H1 (cell line): ENCODE data around the gene DIP2C. TPM values are rescaled to one million over a fixed set of nuclear protein-coding genes. Genes with fewer than 3 reads are reported as not detected.

Source experiments
- CTCF ChIA-PET: fragments of 300-600 bp; sonication (Branson Sonifier 250); formaldehyde crosslinking; loops from one replicate; lab custom pipeline; 2021; ENCODE audit not compliant: partially characterized antibody; lab: Charles Lee
- POLR2A ChIA-PET: fragments of 300-600 bp; sonication (Branson Sonifier 250); formaldehyde crosslinking; loops from one replicate; lab custom pipeline; 2021; ENCODE audit warnings: inconsistent platforms; ENCODE audit not compliant: partially characterized antibody; lab: Charles Lee
- DNase-seq, 2 experiments: peaks; one replicate each; pipeline versions ENCODE4 v3.0.0 to v3.0.0-alpha.2; 2010 to 2022; ENCODE audit warnings: low spot score in 2 of 2, low read depth in 1 of 2, mixed read lengths in 1 of 2
- FAIRE-seq: peaks from 2 replicates; lab custom pipeline; 2011; peaks lifted over from hg19 to GRCh38; lab: Jason Lieb, UNC
- H2AFZ ChIP-seq: 2 replicates; pipeline ENCODE4 v1.8.1; 2012; ENCODE audit warnings: low read length, inconsistent platforms
- H2AK5ac ChIP-seq: 2 replicates; pipeline ENCODE4 v1.6.1; 2013; ENCODE audit warnings: low read depth, low read length
- H2BK120ac ChIP-seq: replicated peaks from 2 replicates; pipeline ENCODE3; 2013; ENCODE audit warnings: low read depth, low read length, inconsistent platforms
- H2BK12ac ChIP-seq: 2 replicates; pipeline ENCODE4 v1.6.1; 2013; ENCODE audit warnings: low read depth, low read length
- H2BK15ac ChIP-seq: 2 replicates; pipeline ENCODE4 v1.6.1; 2013; ENCODE audit warnings: low read length
- H2BK20ac ChIP-seq: 2 replicates; pipeline ENCODE4 v1.6.1; 2013; ENCODE audit warnings: low read length
- H2BK5ac ChIP-seq: 2 replicates; pipeline ENCODE4 v1.6.1; 2013; ENCODE audit warnings: low read depth, low read length
- H3K14ac ChIP-seq: 2 replicates; pipeline ENCODE4 v1.6.1; 2013; ENCODE audit warnings: inconsistent platforms; ENCODE audit not compliant: insufficient read length
- H3K18ac ChIP-seq: 2 replicates; pipeline ENCODE4 v1.6.1; 2013; ENCODE audit warnings: low read length; ENCODE audit errors: extremely low read depth
- H3K23ac ChIP-seq: 2 replicates; pipeline ENCODE4 v1.6.1; 2013; ENCODE audit warnings: inconsistent platforms; ENCODE audit not compliant: insufficient read length
- H3K23me2 ChIP-seq: 2 replicates; pipeline ENCODE4 v1.6.1; 2013; ENCODE audit warnings: low read depth, low read length
- H3K27ac ChIP-seq: 2 replicates; pipeline ENCODE4 v1.6.1; 2011; ENCODE audit warnings: low read depth, low read length, inconsistent platforms
- H3K27me3 ChIP-seq, 4 experiments: replicated peaks in 1 of 4; 1 replicate in 1 of 4; 2 replicates in 3 of 4; pipeline versions ENCODE4 v1.6.1 to v1.8.1; 2011 to 2013; ENCODE audit warnings: low read length in 3 of 4, mild to moderate bottlenecking in 3 of 4, inconsistent platforms in 2 of 4, mixed read lengths in 2 of 4, moderate library complexity in 1 of 4; ENCODE audit not compliant: control insufficient read depth in 3 of 4, insufficient read depth in 3 of 4; ENCODE audit errors: extremely low read depth in 1 of 4
- H3K36me3 ChIP-seq, 4 experiments: 2 replicates each; pipeline versions ENCODE4 v1.6.1 to v1.8.1; 2011 to 2013; ENCODE audit warnings: mild to moderate bottlenecking in 4 of 4, low read length in 3 of 4, moderate library complexity in 2 of 4, control low read depth in 1 of 4, inconsistent platforms in 1 of 4; ENCODE audit not compliant: insufficient read depth in 4 of 4, control insufficient read depth in 2 of 4
- H3K4ac ChIP-seq: replicated peaks from 2 replicates; pipeline ENCODE3; 2013; ENCODE audit warnings: low read length, low read depth, mixed read lengths, inconsistent platforms; ENCODE audit not compliant: insufficient read length
- H3K4me1 ChIP-seq, 4 experiments: replicated peaks in 1 of 4; 1 replicate in 1 of 4; 2 replicates in 3 of 4; pipeline versions ENCODE4 v1.6.1 to v1.8.1; 2011 to 2013; ENCODE audit warnings: low read length in 3 of 4, inconsistent platforms in 2 of 4, mixed read lengths in 1 of 4; ENCODE audit not compliant: insufficient read depth in 4 of 4, control insufficient read depth in 3 of 4
- H3K4me2 ChIP-seq, 2 experiments: 2 replicates each; pipeline versions ENCODE4 v1.6.1 to v1.8.1; 2011 to 2013; ENCODE audit warnings: low read depth in 2 of 2, low read length in 2 of 2, control low read depth in 1 of 2, inconsistent platforms in 1 of 2, mild to moderate bottlenecking in 1 of 2; ENCODE audit not compliant: insufficient read depth in 1 of 2
- H3K4me3 ChIP-seq, 4 experiments: fragments of 200-600, 300-600 bp in 1 of 4; sonication (generic), shearing (Covaris generic), sonication (Bioruptor Twin) in 1 of 4; 2 replicates each; pipeline versions ENCODE4 v1.5.1 to v1.8.1; 2011 to 2016; ENCODE audit warnings: low read length in 4 of 4, low read depth in 3 of 4, control low read depth in 2 of 4, inconsistent platforms in 2 of 4, mild to moderate bottlenecking in 2 of 4, mixed read lengths in 1 of 4, moderate library complexity in 1 of 4; ENCODE audit not compliant: insufficient read depth in 2 of 4; ENCODE audit errors: extremely low read depth in 1 of 4
- H3K56ac ChIP-seq: replicated peaks from 2 replicates; pipeline ENCODE3; 2013; ENCODE audit warnings: low read depth, mild to moderate bottlenecking, mixed read lengths, low read length, inconsistent platforms; ENCODE audit not compliant: insufficient read length
- H3K79me1 ChIP-seq: 2 replicates; pipeline ENCODE4 v1.6.1; 2013; ENCODE audit warnings: low read depth, low read length, control low read depth
- H3K79me2 ChIP-seq, 2 experiments: 2 replicates each; pipeline versions ENCODE4 v1.6.1 to v1.8.1; 2012 to 2013; ENCODE audit warnings: low read length in 2 of 2, mild to moderate bottlenecking in 2 of 2, inconsistent platforms in 1 of 2; ENCODE audit not compliant: insufficient read depth in 2 of 2, control insufficient read depth in 1 of 2
- H3K9ac ChIP-seq, 4 experiments: replicated peaks in 1 of 4; 1 replicate in 1 of 4; 2 replicates in 3 of 4; pipeline versions ENCODE4 v1.6.1 to v1.8.1; 2011 to 2013; ENCODE audit warnings: low read depth in 3 of 4, low read length in 3 of 4, control low read depth in 2 of 4, mild to moderate bottlenecking in 2 of 4, moderate library complexity in 2 of 4, inconsistent platforms in 1 of 4; ENCODE audit errors: extremely low read depth in 1 of 4
- H3K9me3 ChIP-seq, 2 experiments: 2 replicates each; pipeline versions ENCODE4 v1.6.1 to v1.8.1; 2012 to 2013; ENCODE audit warnings: mild to moderate bottlenecking in 2 of 2, moderate library complexity in 2 of 2, control low read depth in 1 of 2, inconsistent platforms in 1 of 2, low read depth in 1 of 2, low read length in 1 of 2, mixed read lengths in 1 of 2; ENCODE audit not compliant: insufficient read depth in 2 of 2
- H4K20me1 ChIP-seq, 2 experiments: replicated peaks in 1 of 2; 2 replicates each; pipeline versions ENCODE3 to v1.8.1; 2011 to 2013; ENCODE audit warnings: inconsistent platforms in 2 of 2, low read length in 2 of 2, mild to moderate bottlenecking in 1 of 2; ENCODE audit not compliant: insufficient read depth in 2 of 2, control insufficient read depth in 1 of 2
- H4K5ac ChIP-seq: 2 replicates; pipeline ENCODE4 v1.6.1; 2013; ENCODE audit warnings: low read length, low read depth, mixed read lengths, inconsistent platforms; ENCODE audit not compliant: insufficient read length
- H4K8ac ChIP-seq: 2 replicates; pipeline ENCODE4 v1.8.0; 2013; ENCODE audit warnings: mild to moderate bottlenecking, moderate library complexity, low read length, inconsistent platforms; ENCODE audit not compliant: insufficient read depth; ENCODE audit errors: extremely low read depth
- H4K91ac ChIP-seq: replicated peaks from 2 replicates; pipeline ENCODE3; 2013; ENCODE audit warnings: low read length, mixed read lengths, inconsistent platforms; ENCODE audit not compliant: insufficient read length
- CBX8 ChIP-seq: fragments of 300-800, 300-1000 bp; sonication (generic); IDR thresholded peaks from 2 replicates; pipeline ENCODE4 v1.7.1; 2016; ENCODE audit warnings: low read depth, low read length, borderline replicate concordance
- GABPA ChIP-seq: IDR thresholded peaks from 2 replicates; pipeline ENCODE4 v1.6.1; 2011; ENCODE audit warnings: mild to moderate bottlenecking, low read length, moderate library complexity, borderline replicate concordance; ENCODE audit not compliant: insufficient read depth
- HDAC2 ChIP-seq, 2 experiments: fragments of 300-600 bp in 1 of 2; sonication (generic) in 1 of 2; IDR thresholded peaks; 2 replicates each; pipeline ENCODE4 v1.6.1; 2011 to 2012; ENCODE audit warnings: low read depth in 2 of 2, low read length in 2 of 2, mild to moderate bottlenecking in 2 of 2, moderate library complexity in 2 of 2, borderline replicate concordance in 1 of 2, inconsistent platforms in 1 of 2
- KDM5A ChIP-seq: fragments of 200-600 bp; IDR thresholded peaks from 2 replicates; pipeline ENCODE4 v1.7.1; 2012; ENCODE audit warnings: mild to moderate bottlenecking, low read length, inconsistent platforms, mixed read lengths
- WGBS, 2 experiments: shearing (Covaris generic) in 1 of 2; methylation state at CpG; one replicate each; pipeline versions ENCODE4 v1.1.6 to v1.1.7; 2013 to 2015; ENCODE audit warnings: low lambda C conversion rate in 2 of 2, mixed read lengths in 2 of 2, inconsistent platforms in 1 of 2, low coverage in 1 of 2, missing lambda C conversion rate in 1 of 2; ENCODE audit not compliant: insufficient replicate concordance in 2 of 2, insufficient coverage in 1 of 2, insufficient read length in 1 of 2; ENCODE audit errors: extremely low coverage in 1 of 2, missing lambda C conversion rate in 1 of 2; 5-methylcytosine and 5-hydroxymethylcytosine counted together
- polyA plus RNA-seq, 7 experiments: library from polyadenylated mRNA; depleted of rRNA in 3 of 7; stranded (reverse) in 5 of 7; unstranded in 2 of 7; fragments of >200 nt in 5 of 7; fragments of 200-250 nt in 2 of 7; gene quantifications; 1 replicate in 5 of 7; 2 replicates in 1 of 7; 4 replicates in 1 of 7; pipeline versions ENCODE4 v1.2.1 to v1.2.3, GENCODE V29; 2011 to 2013; ENCODE audit warnings: missing spikeins in 2 of 7, mixed read lengths in 2 of 7
- total RNA-seq: library from RNA; stranded (reverse); fragmentation: NEBNext Ultra II Directional; extraction: Animal tissue kit (Norgen Biotek cat#: 25700); gene quantifications from 2 replicates; pipeline ENCODE4 v1.2.1, GENCODE V29; 2021

The DIP2C gene
- total and polyA plus RNA-seq, 2 of the 8 experiments (the other 6 are each of a cell fraction or from before 2014, with no cell fraction given) = 3.8 to 9.3 TPM

GRCh38 chr10:378930-379704 is 310.4 kb downstream of the DIP2C start:
- Histone ChIP-seq H3K23me2 (no peaks in the 10 kb centered on the region), H3K56ac (no peak overlapping the region), H4K8ac (no peak overlapping the region), H3K14ac (no peak overlapping the region), H3K23ac (no peak overlapping the region), H3K36me3 (no peaks in the 10 kb centered on the region; a peak in 1 of 8 replicates), H3K79me2 (peaks cover 0 to 4% of the 10 kb centered on the region in 2 experiments; a peak in 1 of 4 replicates), H3K9ac (no peak overlapping the region), H3K4me1 (no peaks in the 10 kb centered on the region), H2BK15ac (no peak overlapping the region), H3K27ac (no peak overlapping the region), H2AK5ac (no peak overlapping the region), H2BK5ac (no peak overlapping the region), H3K4me3 (no peak overlapping the region), H2AFZ (no peak overlapping the region), H4K20me1 (peaks cover 0 to 6% of the 10 kb centered on the region in 2 experiments), H3K4ac (no peak overlapping the region), H2BK12ac (no peak overlapping the region), H4K91ac (no peak overlapping the region), H2BK20ac (no peak overlapping the region), H3K27me3 (no peaks in the 10 kb centered on the region), H3K9me3 (peaks cover 0 to 6% of the 10 kb centered on the region in 2 experiments; a peak in 1 of 4 replicates), H3K18ac (no peak overlapping the region), H4K5ac (no peak overlapping the region), H2BK120ac (no peak overlapping the region), H3K4me2 (no peak overlapping the region), H3K79me1 (no peaks in the 10 kb centered on the region)
- DNase-seq = no peak
- POLR2A ChIA-PET = no interaction called here
- FAIRE-seq = no peak
- TF ChIP-seq HDAC2 (IDR thresholded peaks at IDR 0.05; ENCODE audit: borderline replicate concordance in 1 of 2, low read depth in 2 of 2, low read length in 2 of 2) (no peak), GABPA (no peak), CBX8 (no peak), KDM5A (no peak)
- WGBS, 2 experiments = 94% methylated on average over 13 of the region's 16 CpGs; no CpG with 5 or more reads in 1 of the 2 experiments
- CTCF ChIA-PET = no interaction called here
